K562 (cell line): ENCODE results near the gene GPC3. TPM values are rescaled to one million over a fixed set of nuclear protein-coding genes. Genes with fewer than 3 reads are reported as not detected.

Source experiments
- ATAC-seq: fragments of 200-7000 bp; cut with Tn5 transposase; 3 replicates; pipeline ENCODE4 v1.9.1; 2020; ENCODE audit warnings: moderate library complexity
- BruUV-seq: library from RNA; stranded (reverse); fragments of 400-500 nt; replicated peaks from 2 replicates; lab custom pipeline; 2021; lab: Mats Ljungman, UMichigan
- CTCF ChIA-PET: fragments of 300-600 bp; formaldehyde crosslinking; extraction: SDS; loops from one replicate; lab custom pipeline; 2021; ENCODE audit warnings: low intra/inter-chr PET ratio; lab: Yijun Ruan, JAX
- POLR2A ChIA-PET: fragments of 300-600, 350-650 bp; sonication (Branson Sonifier 250); formaldehyde crosslinking; extraction: SDS; loops from one replicate; lab custom pipeline; 2021; ENCODE audit warnings: antibody characterized with exemption, inconsistent platforms; lab: Yijun Ruan, JAX
- DNase-seq, 4 experiments: peaks; one replicate each; pipeline versions ENCODE4 v3.0.0 to v3.0.0-alpha.2; 2011 to 2018; ENCODE audit warnings: low spot score in 3 of 4, mixed read lengths in 3 of 4; ENCODE audit errors: extremely low read depth in 1 of 4
- FAIRE-seq: peaks from 2 replicates; lab custom pipeline; 2011; peaks lifted over from hg19 to GRCh38; lab: Jason Lieb, UNC
- H2AFZ ChIP-seq: 2 replicates; pipeline ENCODE4 v1.6.0; 2011; ENCODE audit warnings: low read depth, low read length, control low read depth, inconsistent platforms
- H3K27ac ChIP-seq: fragments of 200-600 bp; 3 replicates; pipeline ENCODE4 v1.8.0; 2011; ENCODE audit warnings: low read depth, mild to moderate bottlenecking, control low read depth, inconsistent platforms, low read length, moderate library complexity, mixed read lengths; ENCODE audit errors: extremely low read depth
- H3K27me3 ChIP-seq, 2 experiments: fragments of 300-600 bp in 1 of 2; 2 replicates in 1 of 2; 3 replicates in 1 of 2; pipeline versions ENCODE4 v1.6.0 to v1.8.0; 2011; ENCODE audit warnings: inconsistent platforms in 2 of 2, low read length in 2 of 2, mild to moderate bottlenecking in 1 of 2, mixed read lengths in 1 of 2, moderate library complexity in 1 of 2; ENCODE audit not compliant: control insufficient read depth in 2 of 2, insufficient read depth in 2 of 2
- H3K36me3 ChIP-seq: fragments of 300-600 bp; 3 replicates; pipeline ENCODE4 v1.8.0; 2011; ENCODE audit warnings: mild to moderate bottlenecking, low read length, inconsistent platforms; ENCODE audit not compliant: control insufficient read depth, insufficient read depth
- H3K4me1 ChIP-seq, 2 experiments: fragments of 200-600 bp in 1 of 2; replicated peaks in 1 of 2; 2 replicates in 1 of 2; 3 replicates in 1 of 2; pipeline versions ENCODE4 v1.5.1 to v1.8.0; 2011; ENCODE audit warnings: inconsistent platforms in 2 of 2, low read length in 2 of 2, mild to moderate bottlenecking in 1 of 2, mixed read lengths in 1 of 2, moderate library complexity in 1 of 2; ENCODE audit not compliant: control insufficient read depth in 2 of 2, insufficient read depth in 2 of 2
- H3K4me2 ChIP-seq: 2 replicates; pipeline ENCODE4 v1.6.1; 2011; ENCODE audit warnings: low read length, control low read depth, inconsistent platforms, mixed read lengths; ENCODE audit not compliant: insufficient read depth
- H3K4me3 ChIP-seq: fragments of 200-600 bp; sonication (generic), shearing (Covaris generic); 2 replicates; pipeline ENCODE4 v1.5.1; 2016; ENCODE audit warnings: control low read depth, inconsistent platforms
- H3K79me2 ChIP-seq: fragments of 200-600 bp; 3 replicates; pipeline ENCODE4 v1.8.0; 2011; ENCODE audit warnings: low read length, inconsistent platforms; ENCODE audit not compliant: control insufficient read depth, insufficient read depth
- H3K9ac ChIP-seq, 2 experiments: 2 replicates each; pipeline versions ENCODE4 v1.6.0 to v1.6.1; 2011; ENCODE audit warnings: low read depth in 2 of 2, low read length in 2 of 2, control low read depth in 1 of 2, inconsistent platforms in 1 of 2, mild to moderate bottlenecking in 1 of 2, mixed read lengths in 1 of 2; ENCODE audit not compliant: insufficient read depth in 1 of 2
- H3K9me1 ChIP-seq: one replicate; pipeline ENCODE4 v1.6.0; 2011; ENCODE audit warnings: inconsistent platforms, mild to moderate bottlenecking, low read length, moderate library complexity; ENCODE audit not compliant: control insufficient read depth, insufficient read depth
- H3K9me3 ChIP-seq: replicated peaks from 2 replicates; pipeline ENCODE4 v1.5.1; 2011; ENCODE audit warnings: low read depth, low read length, inconsistent platforms; ENCODE audit not compliant: control insufficient read depth, insufficient read depth
- H4K20me1 ChIP-seq: replicated peaks from 2 replicates; pipeline ENCODE4 v1.6.1; 2011; ENCODE audit warnings: low read length, inconsistent platforms, mixed read lengths; ENCODE audit not compliant: control insufficient read depth, insufficient read depth
- AFF1 ChIP-seq, 2 experiments: fragments of 450-650 bp; IDR thresholded peaks; 2 replicates each; pipeline ENCODE4 v1.6.1; 2018; ENCODE audit warnings: mild to moderate bottlenecking in 2 of 2, low read depth in 1 of 2; ENCODE audit not compliant: partially characterized antibody in 2 of 2
- C11orf30 ChIP-seq: fragments of 450-650 bp; IDR thresholded peaks from 2 replicates; pipeline ENCODE4 v1.6.1; 2016; ENCODE audit warnings: low read depth, mild to moderate bottlenecking
- DLX4 ChIP-seq: fragments of 250-450 bp; sonication (Bioruptor Pico); IDR thresholded peaks from 2 replicates; pipeline ENCODE4 v1.6.1; 2021; ENCODE audit warnings: mild to moderate bottlenecking
- JUN ChIP-seq, 2 experiments: sonication (generic) in 1 of 2; formaldehyde crosslinking in 1 of 2; IDR thresholded peaks; 2 replicates each; pipeline versions ENCODE4 v1.6.1 to v1.8.0; 2012 to 2022; ENCODE audit warnings: borderline replicate concordance in 2 of 2, mild to moderate bottlenecking in 2 of 2, improper control_type of control experiment in 1 of 2, low read depth in 1 of 2, low read length in 1 of 2, missing genetic modification reagents in 1 of 2
- MAFF ChIP-seq: IDR thresholded peaks from 2 replicates; pipeline ENCODE4 v1.6.1; 2012; ENCODE audit warnings: low read length, improper control_type of control experiment
- MAFG ChIP-seq: fragments of 450-650 bp; conservative IDR thresholded peaks from 2 replicates; pipeline ENCODE4 v1.6.1; 2016; ENCODE audit warnings: missing genetic modification characterization, missing compliant biosample characterization
- MAFK ChIP-seq: IDR thresholded peaks from 2 replicates; pipeline ENCODE4 v1.6.1; 2011; ENCODE audit warnings: low read length, improper control_type of control experiment
- MIER1 ChIP-seq: fragments of 450-650 bp; IDR thresholded peaks from 2 replicates; pipeline ENCODE4 v1.6.1; 2016; ENCODE audit warnings: antibody characterized with exemption, mild to moderate bottlenecking, low read depth
- RUNX1 ChIP-seq: sonication (generic); IDR thresholded peaks from 2 replicates; pipeline ENCODE4 v1.6.1; 2016; ENCODE audit warnings: antibody characterized with exemption, low read depth
- ZNF316 ChIP-seq: fragments of 450-650 bp; IDR thresholded peaks from 2 replicates; pipeline ENCODE4 v1.6.1; 2016
- WGBS: fragments of 100-300 bp; shearing (Covaris generic); methylation state at CpG from one replicate; pipeline ENCODE4 v1.1.6; 2016; ENCODE audit warnings: low coverage, mixed read lengths; ENCODE audit not compliant: insufficient coverage; ENCODE audit errors: missing lambda C conversion rate; 5-methylcytosine and 5-hydroxymethylcytosine counted together
- in situ Hi-C: fragments of 300-500 bp; cut with MboI; formaldehyde crosslinking; loops from 4 replicates; pipeline ENCODE4 v1.15.0; 2018; ENCODE audit warnings: inconsistent platforms, mixed read lengths
- intact Hi-C: fragments of 100-400 bp; cut with micrococcal nuclease; formaldehyde crosslinking; loops from 2 replicates; pipeline ENCODE4 v1.14.2; 2022
- polyA plus RNA-seq, 8 experiments: library from polyadenylated mRNA; depleted of rRNA in 4 of 8; stranded (reverse) in 5 of 8; unstranded in 3 of 8; fragments of >200 nt; fragmentation: Nextera tagmentation in 2 of 8; fragmentation: Illumina TruSeq in 1 of 8; extraction: Ambion mirVana in 2 of 8; extraction: Trizol in 1 of 8; gene quantifications; 2 replicates each; pipeline versions ENCODE4 v1.2.1 to v1.2.3, GENCODE V29; 2011 to 2014; ENCODE audit warnings: inconsistent platforms in 1 of 8, missing spikeins in 1 of 8
- total RNA-seq, 7 experiments: library from RNA; depleted of rRNA in 6 of 7; stranded (reverse); fragments of >200 nt in 6 of 7; fragmentation: Illumina TruSeq in 2 of 7; extraction: Trizol in 2 of 7; gene quantifications; 2 replicates each; pipeline versions ENCODE4 v1.2.1 to v1.2.3, GENCODE V29; 2011 to 2021; ENCODE audit warnings: low replicate concordance in 1 of 7

GPC3 gene
- total and polyA plus RNA-seq, 9 of the 15 experiments (the other 6 are each of a cell fraction or from before 2014, with no cell fraction given) = 0.42 TPM; not detected in 8

GRCh38 chrX:133602881-133603280, 382.5 kb downstream of the GPC3 start:
- Histone ChIP-seq H3K4me2 (no peak overlapping the region), H3K4me1 (no peaks in the 10 kb centered on the region), H3K27me3 (no peaks in the 10 kb centered on the region), H3K36me3 (no peaks in the 10 kb centered on the region), H3K27ac (no peak overlapping the region), H3K79me2 (no peaks in the 10 kb centered on the region), H3K9me1 (no peaks in the 10 kb centered on the region), H3K9ac (no peak overlapping the region), H3K9me3 (no peaks in the 10 kb centered on the region), H2AFZ (no peak overlapping the region), H4K20me1 (no peaks in the 10 kb centered on the region), H3K4me3 (no peak overlapping the region)
- POLR2A ChIA-PET = no interaction called here
- in situ Hi-C loops = no loop called here
- 0% methylated on average over 2 of the region's 4 CpGs for WGBS
- ATAC-seq (no peak), FAIRE-seq (no peak), DNase-seq (no peak)
- BruUV-seq = no TSS peak
- intact Hi-C loops = no loop called here
- CTCF ChIA-PET = no interaction called here
- TF ChIP-seq ZNF316 = peak; percentile 50
- TF ChIP-seq MAFG = 0 out of 2 replicates have a peak, but pooled peaks have one; percentile 20
- no peak for TF ChIP-seq DLX4 (CRISPR knock-in tag)

- POLR2A ChIA-PET = no interaction called here
- intact Hi-C loops (no loop called here), in situ Hi-C loops (no loop called here)
- H3K9ac ChIP-seq = no peak overlapping the region
- no peak for TF ChIP-seq MIER1
- TF ChIP-seq MAFF = 0 out of 2 replicates have a peak, but pooled peaks have one; percentile 39
- TF ChIP-seq MAFK = peak; percentile 20; the same call in 1 of the 2 replicates
- TF ChIP-seq JUN (IDR thresholded peaks at IDR 0.05; ENCODE audit: borderline replicate concordance, low read depth, low read length) = no peak
- no peak for TF ChIP-seq JUN (CRISPR knock-in tag; IDR thresholded peaks at IDR 0.05; ENCODE audit: borderline replicate concordance)
- no peak for TF ChIP-seq RUNX1
- peak; percentile 17; the same call in 1 of the 2 replicates for TF ChIP-seq C11orf30
- TF ChIP-seq AFF1 (IDR thresholded peaks at IDR 0.05; ENCODE audit: low read depth in 1 of 2, partially characterized antibody in 2 of 2) = no peak
- TF ChIP-seq ZNF316 = peak; percentile 43; the same call in 1 of the 2 replicates
- ATAC-seq = no peak
- H3K36me3 ChIP-seq = no peaks in the 10 kb centered on the region
- no peak for DNase-seq
- WGBS = 0% methylated on average over 4 of the region's 4 CpGs
- no peaks in the 10 kb centered on the region for H3K4me1 ChIP-seq
- H3K27me3 ChIP-seq = no peaks in the 10 kb centered on the region
- H2AFZ ChIP-seq = no peak overlapping the region
- H3K9me1 ChIP-seq = no peaks in the 10 kb centered on the region
- no peak overlapping the region for H3K4me2 ChIP-seq
- CTCF ChIA-PET = no interaction called here
- FAIRE-seq = no peak
- H3K4me3 ChIP-seq = no peak overlapping the region
- H3K9me3 ChIP-seq = no peaks in the 10 kb centered on the region
- no peak overlapping the region for H3K27ac ChIP-seq
- BruUV-seq = no TSS peak
- H4K20me1 ChIP-seq = no peaks in the 10 kb centered on the region
- no peaks in the 10 kb centered on the region for H3K79me2 ChIP-seq
Observed at GRCh38 chrX:133601116-133601515, 384.3 kb downstream of the GPC3 start.
